Fibroblast of peridontal ligament (primary cell): ENCODE measurements around the gene PRKRA.
"Not testable (repeated sequence)": the region's sequence is repeated elsewhere in the genome, so short reads cannot be mapped to it uniquely, and the experiment has no call there.

Source experiments
- DNase-seq: peaks from one replicate; pipeline ENCODE4 v3.0.0-alpha.2; 2010; ENCODE audit errors: extremely low read depth

The PRKRA gene

DNA sequence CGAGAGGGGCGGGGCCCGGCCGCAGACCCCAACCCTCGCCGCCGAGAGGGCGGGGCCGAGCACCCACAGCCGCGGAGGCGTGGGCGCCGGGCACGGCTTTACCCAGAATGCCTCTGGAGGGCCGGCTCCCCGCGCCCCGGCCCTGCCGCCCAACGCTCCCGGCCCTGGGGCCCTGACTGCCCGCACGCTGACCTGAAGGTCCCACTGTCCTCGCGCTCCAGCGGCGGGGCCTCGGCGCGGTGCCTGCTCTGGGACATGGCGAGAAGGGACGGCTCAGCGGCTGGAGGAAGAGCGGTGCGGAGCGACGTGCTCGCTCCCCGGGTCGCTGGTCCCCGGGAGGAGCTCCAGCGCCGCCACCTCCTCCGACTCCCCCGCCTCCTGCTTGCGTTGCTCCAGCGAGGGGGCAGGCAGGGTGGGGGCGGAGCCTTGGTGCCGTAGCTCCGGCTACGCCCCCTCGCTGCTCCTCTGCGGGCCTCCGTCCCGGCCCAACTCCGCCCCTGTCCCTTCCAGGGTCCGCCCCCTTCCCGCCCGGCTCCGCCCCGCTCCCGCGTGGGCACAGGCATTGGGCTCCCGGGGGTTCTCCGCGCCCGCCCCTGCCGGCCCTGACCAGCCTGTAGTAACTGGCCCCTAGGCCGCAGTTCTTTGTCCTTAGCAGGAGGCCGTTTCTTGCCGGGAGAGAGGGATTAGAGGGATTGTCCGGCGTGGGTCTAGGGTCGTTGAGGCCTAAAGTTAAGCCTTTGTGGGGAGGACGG lies at the start of gene PRKRA, which contains the start of gene PJVK:
PRKRA (minus strand) TSS at position 402 of the 752 bp plus-strand sequence; CDS start at position 257, 145 bp downstream.
PJVK (plus strand) TSS at position 605 of the 752 bp plus-strand sequence. CDS start 2,032 bp downstream, outside the sequence.
- DNase-seq, result peak; percentile 95

DNA sequence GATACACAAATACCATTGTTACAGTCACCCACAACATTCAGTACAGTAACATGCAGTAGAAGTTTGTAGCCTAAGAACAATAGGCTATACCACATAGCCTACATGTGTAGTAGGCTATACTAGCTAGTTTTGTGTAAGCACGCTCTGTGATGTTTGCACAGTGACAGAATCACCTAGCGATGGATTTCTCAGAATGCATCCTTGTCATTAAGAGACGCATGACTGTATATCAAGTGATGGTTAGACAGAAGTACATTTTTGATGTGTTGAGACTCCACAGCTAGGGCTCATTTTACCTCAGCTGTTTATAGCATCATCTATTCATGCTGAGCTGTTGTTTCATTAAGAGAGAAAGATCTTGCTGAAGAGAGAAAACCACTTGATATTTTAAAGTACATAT lies 48.7 kb upstream of the PRKRA start:
- DNase-seq, result no peak

DNA sequence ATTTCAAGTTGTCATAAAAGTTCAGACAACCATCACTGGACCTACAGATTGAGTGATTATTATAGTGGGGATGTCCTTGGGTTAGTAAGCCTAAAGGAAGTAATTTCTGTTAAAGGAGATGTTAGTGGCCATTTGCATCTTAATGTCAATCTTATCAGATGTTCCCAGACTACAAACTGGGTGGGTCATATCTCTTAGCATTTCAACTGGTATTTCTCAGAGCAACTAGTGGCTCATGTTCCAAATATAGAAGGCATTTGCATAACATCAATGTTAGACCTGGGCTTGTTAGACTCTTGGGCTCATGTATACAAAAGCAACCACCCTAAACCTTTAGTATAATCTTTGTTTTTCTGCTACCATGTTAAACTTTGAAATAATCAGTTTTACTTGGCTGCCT lies 47.2 kb upstream of the PRKRA start:
- DNase-seq, result no peak

DNA sequence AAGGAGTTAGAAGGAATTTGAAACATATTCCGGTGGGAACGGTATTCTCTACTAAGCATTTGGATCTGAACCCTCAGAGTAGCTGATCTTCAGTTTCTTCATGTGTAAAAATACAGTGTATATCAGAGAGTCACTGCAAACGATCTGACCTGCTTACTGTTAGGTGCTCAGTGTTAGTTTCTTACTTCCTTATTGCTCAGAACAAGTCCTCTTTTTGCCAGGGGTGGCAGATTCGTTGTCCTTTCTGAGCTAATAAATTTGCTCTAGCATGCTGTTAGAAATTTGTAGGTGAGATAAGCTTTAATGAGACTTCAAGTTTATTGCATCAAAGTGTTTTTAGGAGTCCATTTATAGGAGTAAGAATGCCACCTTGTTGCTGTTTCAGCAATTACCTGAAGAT lies 45.1 kb upstream of the PRKRA start:
- DNase-seq, result no peak

DNA sequence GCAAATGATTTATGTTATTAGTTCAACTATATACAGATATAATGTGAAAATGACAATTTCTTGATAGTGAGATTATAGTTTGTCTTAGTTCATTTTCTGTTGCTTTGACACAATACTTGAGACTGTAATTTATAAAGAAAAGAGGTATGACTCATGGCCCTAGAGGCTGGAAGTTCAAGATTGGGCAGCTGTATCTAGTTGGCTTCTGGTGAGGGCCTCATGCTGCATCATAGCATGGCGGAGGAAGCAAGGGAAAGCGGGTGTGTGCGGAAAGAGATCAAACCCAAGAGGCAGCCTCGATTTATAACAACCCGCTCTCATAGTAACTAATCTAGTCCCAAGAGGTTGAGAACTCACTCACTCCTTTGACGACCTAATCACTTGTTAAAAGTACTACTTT lies 40.6 kb upstream of the PRKRA start:
- peak; percentile 20 for DNase-seq

DNA sequence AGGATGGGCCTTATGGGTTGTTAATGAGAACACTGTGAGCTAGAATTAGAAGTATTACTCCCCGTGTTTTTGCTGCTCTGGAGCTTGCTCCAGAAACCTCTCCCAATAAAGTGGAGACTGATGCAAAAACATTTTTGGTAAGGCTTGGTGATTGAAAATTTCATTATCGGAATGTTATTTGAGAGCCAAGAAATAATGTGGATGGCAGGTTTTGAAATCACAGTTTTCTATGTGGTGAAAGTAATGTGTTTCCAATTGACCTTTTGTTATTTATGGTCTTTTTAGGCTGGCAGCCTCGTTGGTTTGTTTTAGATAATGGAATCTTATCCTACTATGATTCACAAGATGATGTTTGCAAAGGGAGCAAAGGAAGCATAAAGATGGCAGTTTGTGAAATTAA lies 34.4 kb upstream of the PRKRA start:
- DNase-seq, result peak; percentile 90

DNA sequence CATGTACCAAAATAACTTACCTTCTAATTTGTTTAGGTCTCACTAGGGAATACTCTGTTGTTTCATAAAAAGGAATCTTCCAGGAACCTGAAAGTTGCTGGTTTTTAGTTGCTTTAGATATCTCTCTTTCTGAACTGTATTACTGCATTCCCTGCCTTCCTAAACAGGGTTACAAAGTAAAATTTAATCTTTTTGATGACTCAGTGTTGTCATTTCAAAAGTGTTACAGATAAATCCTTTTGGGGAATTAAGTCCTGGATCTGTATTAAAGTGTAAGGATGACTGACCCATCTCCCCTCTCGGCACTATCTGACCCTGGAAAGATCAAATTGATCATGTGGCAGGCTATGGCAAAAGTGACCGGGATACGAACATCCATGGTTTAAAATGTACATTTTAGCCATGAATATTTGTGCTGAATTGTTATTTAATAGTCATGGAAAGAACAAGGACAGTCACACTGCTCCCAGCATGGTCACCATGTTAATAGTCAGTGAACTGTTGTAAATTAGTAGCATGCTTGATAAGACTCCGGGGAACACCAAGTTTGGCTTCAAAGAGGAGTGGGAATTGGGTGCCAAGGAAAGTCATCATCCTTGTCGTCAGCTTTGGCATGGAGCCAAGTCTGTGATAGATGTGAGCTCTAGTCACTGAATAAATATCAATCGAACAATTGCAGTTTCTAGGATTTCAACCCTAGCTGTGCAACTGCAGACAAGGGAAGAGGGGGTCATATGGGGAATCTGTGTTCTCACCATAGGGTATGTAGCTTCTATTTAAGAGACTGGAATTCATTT lies 33.5 kb upstream of the PRKRA start:
- peak; percentile 27 for DNase-seq

DNA sequence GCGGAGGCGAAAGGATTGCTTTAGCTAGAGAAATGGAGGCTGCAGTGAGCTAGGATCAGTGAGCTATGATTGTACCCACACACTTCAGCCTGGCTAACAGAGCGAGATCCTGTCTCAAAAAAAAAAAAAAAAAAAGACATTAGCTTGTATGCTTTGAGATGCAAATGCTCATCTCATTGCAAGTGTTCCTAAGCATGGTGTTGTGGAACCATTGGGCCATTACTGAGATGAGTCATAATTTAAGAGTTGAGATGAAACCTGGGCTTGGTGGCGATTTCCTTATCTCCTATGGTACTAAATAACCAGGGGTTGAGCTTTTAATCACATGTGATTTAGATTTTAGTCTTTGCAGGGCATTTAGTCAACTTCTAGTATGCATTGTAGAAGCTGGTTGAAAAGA lies 31.5 kb upstream of the PRKRA start:
- DNase-seq, result no peak

DNA sequence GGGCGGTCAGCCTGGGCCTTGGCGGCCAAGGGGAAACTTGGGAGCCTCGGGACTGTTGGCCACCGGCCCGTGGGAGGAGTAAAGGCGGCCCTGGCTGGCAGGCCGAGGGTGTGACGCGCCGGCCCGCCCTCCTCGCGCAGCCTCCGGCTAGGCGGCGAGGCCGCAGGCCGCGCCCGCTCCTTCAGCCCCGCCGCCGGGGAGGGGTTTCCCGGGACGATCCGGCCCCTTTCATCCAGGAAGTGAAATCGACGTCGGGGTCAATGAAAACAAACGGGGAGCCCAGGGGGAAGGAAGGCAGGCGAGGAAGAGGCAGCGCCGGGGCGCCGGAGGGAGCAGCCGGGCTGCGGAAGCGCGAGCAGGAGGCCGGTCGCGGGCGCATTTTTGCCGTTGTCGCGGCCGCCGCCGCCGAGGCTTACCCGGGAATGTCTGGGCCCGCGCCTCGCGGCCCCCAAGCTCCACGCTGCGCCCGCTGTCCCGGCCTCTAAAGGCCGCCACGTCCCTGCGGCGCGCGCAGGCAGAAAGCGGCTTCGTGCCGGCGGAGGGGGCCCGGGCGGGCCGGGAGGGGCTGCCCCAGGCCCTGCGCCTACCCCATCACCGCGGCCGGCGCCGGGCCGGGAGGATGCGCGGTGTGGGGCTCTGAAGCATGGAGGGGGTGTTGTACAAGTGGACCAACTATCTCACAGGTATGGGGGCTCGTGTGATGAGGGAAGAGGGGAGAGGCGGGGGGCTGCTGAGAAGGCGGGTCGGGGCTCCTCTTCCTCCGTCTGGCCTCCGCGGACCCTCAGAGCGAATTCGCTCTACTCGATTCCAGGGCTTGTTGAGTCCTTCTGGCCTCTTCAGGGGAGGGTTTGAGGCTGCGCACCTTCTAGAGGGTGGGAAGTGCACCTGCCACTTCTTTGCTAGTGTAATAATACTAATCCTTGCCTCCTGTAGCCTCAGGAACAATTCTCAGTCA lies 29.5 kb upstream of the PRKRA start, which contains the start of gene PLEKHA3:
PLEKHA3 (plus strand) TSS at position 231 of the 955 bp plus-strand sequence; CDS start at position 644, 413 bp downstream.
- DNase-seq, result peak; percentile 94

DNA sequence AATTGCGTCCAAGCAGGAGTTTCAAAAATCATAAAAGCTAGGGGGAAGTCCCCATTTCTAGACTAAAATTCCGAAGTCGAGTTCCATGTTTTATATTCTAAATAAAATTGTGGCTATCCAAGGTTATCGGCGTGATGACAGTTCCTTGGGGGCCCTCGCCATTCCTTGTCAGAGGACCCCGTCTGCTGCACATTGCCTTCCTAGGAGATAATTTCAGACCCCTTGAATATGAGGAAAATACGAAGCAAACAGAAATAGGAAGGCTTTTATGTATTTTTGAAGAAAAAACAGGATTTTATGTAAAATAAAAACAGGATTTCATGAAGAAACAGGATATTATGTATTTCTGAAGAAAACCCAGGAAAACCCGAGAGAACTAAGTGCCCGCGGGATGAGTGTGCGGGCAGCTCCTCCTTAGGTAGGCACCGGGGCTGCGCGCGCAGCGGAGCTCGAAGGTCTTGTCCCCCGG lies 28.8 kb upstream of the PRKRA start:
- DNase-seq, result peak; percentile 16

DNA sequence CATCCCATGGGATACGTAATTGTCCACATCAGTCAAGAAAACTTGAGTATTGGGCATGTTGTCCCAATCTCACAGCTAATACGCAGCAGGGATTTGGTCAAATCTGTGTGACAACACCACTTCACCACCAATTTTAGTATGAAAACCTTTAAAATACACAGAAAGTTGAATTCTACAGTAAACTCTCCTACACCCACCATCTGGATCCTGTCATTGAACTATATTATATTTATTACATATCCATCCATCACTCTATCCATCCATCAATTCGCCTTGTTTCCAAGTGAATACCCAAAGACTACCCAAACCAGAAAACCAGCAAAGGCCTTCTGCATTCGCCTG lies 28.3 kb upstream of the PRKRA start:
- DNase-seq, result no peak

DNA sequence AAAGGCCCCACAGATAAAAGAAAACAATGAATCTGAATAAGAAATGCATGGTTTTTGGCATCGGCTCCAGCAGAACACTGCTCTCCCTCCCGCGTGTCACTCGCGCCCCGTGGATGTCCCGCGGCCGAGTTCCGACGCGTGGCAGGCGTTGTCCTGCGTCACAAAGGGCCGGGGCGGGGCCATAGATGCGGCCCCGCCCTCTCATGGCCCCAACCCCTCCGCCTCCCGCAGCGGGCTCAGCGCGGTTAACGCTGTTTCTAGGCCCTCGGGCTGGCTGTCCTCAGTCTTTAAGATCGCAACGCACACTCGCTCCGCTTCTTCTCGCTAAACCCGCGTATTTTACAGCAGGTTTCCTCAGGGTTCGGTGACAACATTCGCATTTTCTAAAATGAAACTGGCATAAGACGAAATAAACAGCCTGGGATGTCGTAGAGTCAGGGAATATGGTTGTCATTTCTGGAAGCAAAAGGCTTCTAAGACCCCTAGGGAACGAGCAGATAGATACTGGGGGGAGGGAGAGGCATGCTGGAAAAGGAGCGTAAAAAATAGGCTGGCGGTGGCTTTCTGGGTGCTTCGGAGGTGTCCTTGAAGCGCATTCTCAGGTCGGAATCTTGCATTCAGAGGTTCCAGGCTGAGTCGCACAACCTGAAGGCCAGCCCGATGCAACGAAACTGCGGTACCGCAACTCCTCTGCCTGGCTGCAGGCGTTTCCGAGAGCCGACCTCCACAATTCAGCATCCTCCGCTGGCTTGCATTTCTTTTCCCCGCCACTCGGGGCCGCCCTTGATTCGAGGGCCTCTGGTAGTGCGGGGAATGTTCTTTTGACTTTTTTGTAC lies 27.7 kb upstream of the PRKRA start, which contains the start of gene FKBP7:
FKBP7 (minus strand) TSS at position 162 of the 836 bp plus-strand sequence; CDS start at position 61, 101 bp downstream.
- DNase-seq, result peak; percentile 79

DNA sequence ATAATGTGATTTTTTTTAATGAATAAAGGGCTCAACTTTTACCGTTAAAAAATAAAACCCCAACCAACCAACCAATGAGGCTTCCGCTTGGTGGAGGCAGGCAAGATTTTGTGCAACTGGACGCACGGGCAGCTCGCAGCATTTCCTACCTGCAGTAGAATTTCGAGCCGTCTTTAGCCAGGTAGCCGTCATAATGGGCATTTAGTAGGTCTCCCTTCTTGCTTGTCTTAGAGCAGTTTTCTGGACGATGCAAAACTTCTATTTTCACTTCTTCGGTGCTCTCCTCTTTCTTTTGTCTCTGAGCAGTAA lies 27.1 kb upstream of the PRKRA start:
- DNase-seq, result peak; percentile 42

DNA sequence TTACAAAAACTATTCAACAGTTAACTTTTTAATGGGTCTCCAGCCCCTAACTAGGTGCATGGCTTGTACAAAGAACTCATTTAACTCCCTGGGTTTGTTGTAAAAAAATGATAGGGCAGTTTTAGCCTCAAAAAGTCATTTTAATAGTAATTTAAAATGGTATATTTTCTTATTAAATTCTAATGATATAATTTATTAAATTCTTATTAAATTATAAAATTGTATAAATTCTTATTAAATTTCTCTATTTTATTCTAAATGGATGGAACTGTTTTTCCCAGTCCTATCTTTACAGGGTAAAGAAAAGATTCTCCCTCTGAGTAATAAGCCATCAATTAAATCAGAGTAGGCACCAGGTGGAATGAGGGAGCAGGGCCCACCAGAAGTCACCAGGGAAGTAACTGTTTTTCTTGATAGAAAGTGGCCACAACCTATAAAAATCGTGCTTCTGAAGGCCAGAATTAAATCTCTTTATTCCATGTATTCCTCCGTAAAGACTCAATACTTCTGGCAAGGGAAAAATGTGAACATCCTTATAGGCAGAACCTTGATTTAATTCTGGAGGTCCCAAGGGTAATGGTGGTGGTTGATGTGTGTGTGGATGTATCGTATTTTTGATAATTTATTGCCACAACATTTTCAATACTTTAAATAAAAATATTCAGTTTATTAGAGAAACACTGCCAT lies 26.6 kb upstream of the PRKRA start:
- no peak for DNase-seq

DNA sequence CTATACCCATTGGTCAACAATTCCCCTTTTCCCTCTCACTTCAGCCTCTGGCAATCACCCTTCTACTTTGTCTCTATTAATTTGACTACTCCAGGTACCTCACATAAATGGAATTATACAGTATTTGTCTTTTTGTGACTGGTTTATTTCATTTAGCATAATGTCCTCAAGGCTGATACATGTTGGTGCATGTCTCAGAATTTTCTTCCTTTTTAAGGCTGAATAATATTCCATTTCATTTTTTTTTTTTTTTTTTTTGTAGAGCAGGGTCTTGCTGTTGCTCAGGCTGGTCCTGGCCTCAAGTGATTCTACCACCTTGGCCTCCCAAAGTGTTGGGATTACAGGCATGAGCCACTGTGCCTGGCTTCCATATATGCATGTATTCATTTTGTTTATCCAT lies 25.5 kb upstream of the PRKRA start:
- DNase-seq, result no peak

DNA sequence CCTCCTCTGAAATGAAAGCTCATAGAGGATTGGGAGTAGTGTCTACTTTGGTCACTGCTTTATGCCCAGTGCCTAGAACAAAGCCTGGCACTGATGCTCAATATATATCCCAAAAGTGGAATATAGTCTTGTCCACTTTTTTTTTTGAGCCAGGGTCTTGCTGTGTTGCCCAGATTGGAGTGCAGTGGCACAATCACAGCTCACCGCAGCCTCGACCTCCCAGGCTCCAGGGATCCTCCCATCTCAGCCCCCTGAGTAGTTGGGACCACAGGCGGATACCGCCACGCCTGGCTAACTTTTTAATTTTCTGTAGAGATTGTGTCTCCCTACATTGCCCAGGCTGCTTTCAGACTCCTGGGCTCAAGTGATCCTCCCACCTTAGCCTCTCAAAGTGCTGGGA lies 23.6 kb upstream of the PRKRA start:
- DNase-seq, result no peak

DNA sequence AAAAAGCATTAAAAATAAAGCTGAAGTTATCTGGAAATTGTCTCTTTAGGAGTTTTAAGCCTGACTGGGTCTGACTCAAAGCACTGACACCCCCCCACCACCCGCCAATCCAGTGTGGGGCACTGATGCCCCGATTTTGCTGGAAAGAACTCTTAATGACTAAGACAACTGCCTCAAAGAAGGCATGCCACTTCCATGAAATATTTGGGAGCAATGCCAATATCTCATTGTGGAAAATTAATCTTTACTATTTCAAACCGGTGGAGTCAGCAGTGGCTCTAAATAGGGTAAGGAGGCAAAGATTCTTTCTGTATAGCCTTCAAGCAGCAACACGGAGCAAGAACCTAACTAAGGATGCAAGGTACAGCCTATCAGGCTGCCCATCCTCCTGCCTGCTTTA lies 23.0 kb upstream of the PRKRA start:
- peak; percentile 61 for DNase-seq

DNA sequence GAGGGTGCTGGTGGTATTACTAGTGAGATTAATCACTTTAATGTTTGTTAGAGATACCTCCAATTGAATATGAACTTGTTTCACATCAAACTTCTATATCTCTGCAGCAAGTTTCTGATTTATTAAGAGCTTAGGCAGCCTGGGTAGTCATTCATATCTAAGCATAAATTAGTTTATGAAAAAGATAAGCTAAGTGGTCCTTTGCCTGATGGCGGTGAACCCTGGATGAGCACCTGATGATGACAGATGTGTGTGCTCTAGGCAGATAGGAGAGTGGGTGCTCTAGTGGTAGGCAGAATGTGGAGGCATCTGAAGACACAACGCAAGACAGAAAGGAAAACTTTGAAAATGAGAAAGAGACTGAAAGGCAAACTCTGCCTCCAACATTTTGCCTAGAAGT lies 22.4 kb upstream of the PRKRA start:
- DNase-seq, result no peak

DNA sequence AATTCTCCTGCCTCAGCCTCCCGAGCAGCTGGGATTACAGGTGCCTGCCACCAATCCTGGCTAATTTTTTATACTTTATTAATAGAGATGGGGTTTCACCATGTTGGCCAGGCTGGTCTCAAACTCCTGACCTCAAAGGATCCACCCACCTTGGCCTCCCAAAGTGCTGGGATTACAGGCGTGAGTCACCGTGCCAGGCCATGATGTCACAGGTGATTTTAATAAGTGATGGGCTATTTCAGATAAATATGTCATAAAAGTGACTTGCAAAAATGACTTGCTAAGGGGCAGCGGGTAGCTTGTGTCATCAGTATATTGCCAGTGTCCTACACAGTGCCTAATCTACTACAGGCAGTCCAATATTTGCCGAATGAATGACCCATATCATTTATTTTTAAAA lies 20.3 kb upstream of the PRKRA start:
- not testable (repeated sequence) for DNase-seq

DNA sequence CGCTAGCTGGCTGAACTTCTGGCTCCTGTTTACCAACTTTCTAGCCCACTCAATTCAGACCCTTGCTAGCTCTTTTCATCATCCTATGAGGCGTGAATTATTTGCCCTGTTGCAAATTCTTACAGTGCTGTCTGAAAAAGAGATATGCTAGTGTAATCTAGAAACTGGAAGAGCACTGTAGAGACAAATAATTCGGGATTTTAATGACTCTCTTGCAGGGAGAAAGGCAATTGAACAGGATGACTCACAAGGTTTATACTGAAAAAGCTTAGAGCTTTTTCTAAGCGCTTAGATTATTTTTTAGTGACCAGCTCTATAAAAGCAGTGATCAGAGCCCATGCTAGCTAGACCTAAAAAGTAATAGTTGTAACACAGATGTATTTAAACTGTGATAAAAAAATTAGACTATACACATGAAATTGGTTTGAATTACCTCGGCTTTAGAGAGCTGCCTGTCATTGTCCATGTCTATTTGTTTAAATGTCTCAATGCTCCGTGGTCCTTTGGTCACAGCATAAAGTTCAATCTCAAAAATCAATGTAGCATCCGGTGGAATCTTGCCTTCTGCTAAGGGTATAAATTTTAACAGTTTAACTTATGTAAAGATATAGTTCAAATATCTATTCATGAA lies 18.4 kb upstream of the PRKRA start:
- DNase-seq, result no peak
